ENCODE results near the gene HOXB9. TPM values are rescaled to one million over a fixed set of nuclear protein-coding genes. Genes with fewer than 3 reads are reported as not detected.

The HOXB9 gene
- total and polyA plus RNA-seq, 2 of the 13 experiments (the other 11 are each of a cell fraction or from before 2014, with no cell fraction given) = not detected

- Histone ChIP-seq H3K4me2 (ENCODE audit: low read depth, low read length) (no peak overlapping the region), H3K9ac (ENCODE audit: insufficient read depth, low read depth, low read length) (no peak overlapping the region), H2AFZ (ENCODE audit: low read length) (no peak overlapping the region), H3K27me3 (ENCODE audit: control insufficient read depth in 1 of 2, insufficient read depth in 2 of 2, low read length in 2 of 2) (peaks cover 24 to 97% of the 10 kb centered on the region in 2 experiments), H3K9me3 (ENCODE audit: low read length) (no peaks in the 10 kb centered on the region), H3K4me3 (replicated peaks in 1 of 3; ENCODE audit: insufficient read depth in 1 of 3, low read depth in 2 of 3, low read length in 3 of 3) (no peak overlapping the region), H3K79me2 (ENCODE audit: insufficient read depth, low read length) (no peaks in the 10 kb centered on the region), H3K36me3 (replicated peaks in 1 of 2; ENCODE audit: control insufficient read depth in 1 of 2, insufficient read depth in 2 of 2, low read length in 2 of 2) (no peaks in the 10 kb centered on the region), H4K20me1 (ENCODE audit: insufficient read depth, low read length) (no peaks in the 10 kb centered on the region), H3K27ac (ENCODE audit: extremely low read length, insufficient read depth, low read length) (no peak overlapping the region), H3K4me1 (ENCODE audit: insufficient read depth, low read length) (0 out of 2 replicates have a peak, but pooled peaks cover 4% of the 10 kb centered on the region)
- TF ChIP-seq PCBP1 (IDR thresholded peaks at IDR 0.05; ENCODE audit: borderline replicate concordance, low read depth, low read length) (no peak), ZNF567 (CRISPR knock-in tag; IDR thresholded peaks at IDR 0.05; ENCODE audit: borderline replicate concordance) (no peak), CHCHD3 (CRISPR knock-in tag; IDR thresholded peaks at IDR 0.05) (no peak), SNAI1 (CRISPR knock-in tag; IDR thresholded peaks at IDR 0.05; ENCODE audit: borderline replicate concordance) (no peak), PREB (CRISPR knock-in tag; IDR thresholded peaks at IDR 0.05) (no peak), TIGD3 (CRISPR knock-in tag; IDR thresholded peaks at IDR 0.05; ENCODE audit: borderline replicate concordance) (no peak), SMAD3 (CRISPR knock-in tag; IDR thresholded peaks at IDR 0.05) (no peak), MYC (CRISPR knock-in tag; IDR thresholded peaks at IDR 0.05; ENCODE audit: borderline replicate concordance) (no peak), HNF1B (CRISPR knock-in tag; IDR thresholded peaks at IDR 0.05) (no peak), TBP (CRISPR knock-in tag; IDR thresholded peaks at IDR 0.05) (no peak), ZNF768 (CRISPR knock-in tag; IDR thresholded peaks at IDR 0.05) (no peak), TSC22D2 (CRISPR knock-in tag; IDR thresholded peaks at IDR 0.05; ENCODE audit: borderline replicate concordance) (no peak), ZNF124 (CRISPR knock-in tag; IDR thresholded peaks at IDR 0.05) (no peak), RFX3 (CRISPR knock-in tag; IDR thresholded peaks at IDR 0.05) (no peak), TEF (CRISPR knock-in tag; IDR thresholded peaks at IDR 0.05) (no peak)
- no peak for DNase-seq (ENCODE audit: low spot score)
- in situ Hi-C loops (cut with HindIII; ENCODE audit: extremely low pct_ligation_motif_present, low pct_unique_long_range_greater_than_20kb) (no loop called here), intact Hi-C loops (cut with micrococcal nuclease; ENCODE audit: unreplicated experiment) (no loop called here)
- WGBS (ENCODE audit: low lambda C conversion rate) = 0% methylated on average over 5 of the region's 5 CpGs
- FAIRE-seq = no peak
- ATAC-seq = no peak
- ChIA-PET CTCF (ENCODE audit: low intra/inter-chr PET ratio, low total read pairs) (no interaction called here), POLR2A (no interaction called here)
- BruUV-seq (replicated peaks) = no TSS peak
These were observed 13.0 kb upstream of the HOXB9 start for GRCh38 chr17:48639136-48639535.

Measured in HepG2 (cell line).